Esophagus mucosa (tissue), 1 donor: Measurements from ENCODE around the gene CNTROB. TPM values are rescaled to one million over a fixed set of nuclear protein-coding genes. Genes with fewer than 3 reads are reported as not detected.

Experiments used
- ATAC-seq: fragments of 200-7000 bp; cut with Tn5 transposase; one replicate; pipeline ENCODE4 v1.9.1; 2020
- total RNA-seq: library from RNA; stranded (reverse); gene quantifications from one replicate; pipeline ENCODE4 v1.2.4, GENCODE V29; 2023
- donor health status: DM: yes; HTN: yes; CAD: no.

CNTROB gene
- total RNA-seq, 1 donor from 2014 or later, result 15.4 TPM

DNA sequence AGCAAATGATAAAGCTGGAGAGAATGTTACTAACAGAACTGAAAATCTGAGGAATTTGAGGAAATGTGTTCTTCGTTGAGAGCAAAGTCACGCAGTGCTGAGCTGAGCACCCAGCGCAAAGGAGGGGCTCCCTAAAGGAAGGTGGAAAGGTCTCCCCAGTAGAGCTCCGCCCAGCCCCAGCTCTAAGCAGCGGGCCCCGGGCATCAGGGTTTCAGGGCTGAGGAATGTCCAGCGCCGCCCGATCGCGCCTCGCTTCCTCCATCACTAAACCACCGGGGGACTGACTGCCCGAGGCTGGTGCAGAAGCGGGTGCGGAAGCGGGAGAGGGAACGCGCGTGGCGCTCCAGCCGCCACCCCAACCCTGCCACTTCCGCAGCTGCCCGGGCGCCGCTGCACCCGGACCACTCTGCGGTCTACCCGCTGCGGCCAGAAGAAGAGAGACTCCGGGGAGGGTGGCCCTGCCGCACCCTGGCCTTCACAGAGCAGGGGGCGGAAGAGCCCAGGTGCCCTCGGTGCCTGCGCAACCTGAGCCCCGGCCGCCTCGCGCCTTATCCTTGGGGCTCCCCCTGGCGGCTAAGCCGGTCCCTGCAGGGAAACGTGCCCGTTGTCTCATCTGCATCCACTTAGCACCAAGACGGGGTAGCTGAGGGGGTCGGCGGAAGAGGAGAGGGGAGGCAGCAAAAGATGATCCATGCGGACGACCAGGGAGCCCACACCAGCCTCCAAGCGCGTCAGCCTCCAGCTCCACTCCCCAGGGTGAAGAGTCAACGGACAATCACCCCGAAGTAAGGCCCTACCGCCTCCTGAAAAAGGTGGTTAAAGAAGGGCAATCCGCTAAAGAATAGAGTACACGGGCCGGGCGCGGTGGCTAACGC is 58.0 kb downstream of the CNTROB start:
- ATAC-seq, result peak; percentile 90

- no peak for ATAC-seq
Observed at GRCh38 chr17:7992516-7992915, 60.5 kb downstream of the CNTROB start.

DNA sequence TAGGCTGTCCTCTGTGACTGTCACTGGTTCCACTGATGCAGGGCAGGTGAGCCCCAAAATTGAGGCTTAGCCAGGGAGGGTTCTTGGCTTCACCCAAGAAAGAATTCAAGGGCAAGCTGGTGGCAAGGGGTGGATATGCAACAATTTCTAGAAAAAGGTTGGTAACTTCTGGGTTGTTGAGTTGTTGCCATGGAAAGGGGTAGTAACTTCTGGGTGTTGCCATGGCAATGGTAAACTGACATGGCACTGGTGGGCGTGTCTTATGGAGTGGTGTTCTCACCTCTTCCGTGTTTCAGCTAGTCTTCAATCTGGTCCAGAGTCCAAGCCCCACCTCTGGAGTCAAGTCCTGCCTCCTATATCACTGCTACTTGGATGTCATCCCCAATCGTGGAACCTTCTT is 60.9 kb downstream of the CNTROB start:
- no peak for ATAC-seq

- ATAC-seq, result no peak
Observed at GRCh38 chr17:7993972-7994589, 62.1 kb downstream of the CNTROB start.

GRCh38 chr17:7995724-7996123 is 63.7 kb downstream of the CNTROB start:
- ATAC-seq, result no peak

DNA sequence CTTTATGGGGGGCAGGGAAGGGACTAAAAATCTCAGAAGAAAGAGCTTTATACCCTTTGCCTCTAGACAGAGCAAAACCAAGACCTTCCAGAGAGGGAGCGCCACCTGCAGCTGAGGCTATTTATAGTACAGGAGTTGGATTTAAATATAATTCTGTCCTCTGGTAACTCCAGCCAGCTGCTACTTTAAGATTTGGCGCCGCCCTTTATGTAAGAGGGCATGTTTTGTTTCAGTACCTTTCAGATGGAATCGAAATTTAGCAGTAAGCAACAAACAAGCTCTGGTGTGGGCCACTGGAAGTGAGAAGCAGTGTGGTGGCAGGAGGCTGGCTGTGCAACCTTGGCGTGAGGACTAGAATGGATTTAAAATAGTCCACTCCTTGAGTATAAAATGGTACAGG is 65.2 kb downstream of the CNTROB start:
- ATAC-seq, result peak; percentile 59

Other genes with a start within 250 kb of the CNTROB start
- 74.1 TPM for gene TP53, start 244.7 kb upstream of the CNTROB start, total RNA-seq
- 8.5 TPM for gene WRAP53, start 243.7 kb upstream of the CNTROB start, total RNA-seq
- 1.6 TPM for gene EFNB3, start 227.0 kb upstream of the CNTROB start, total RNA-seq
- gene DNAH2, start 214.5 kb upstream of the CNTROB start, total RNA-seq, result 0.04 TPM
- 16.7 TPM for gene KDM6B, start 98.0 kb upstream of the CNTROB start, total RNA-seq
- gene TMEM88, start 77.1 kb upstream of the CNTROB start, total RNA-seq, result 1.7 TPM
- gene NAA38, start 74.6 kb upstream of the CNTROB start, total RNA-seq, result 93.3 TPM
- 7.6 TPM for gene CYB5D1, start 74.2 kb upstream of the CNTROB start, total RNA-seq
- gene CHD3, start 43.4 kb upstream of the CNTROB start, total RNA-seq, result 50.7 TPM
- gene RNF227, start 15.9 kb upstream of the CNTROB start, total RNA-seq, result 2.4 TPM
- 0.44 TPM for gene KCNAB3, start 2.4 kb upstream of the CNTROB start, total RNA-seq
- gene TRAPPC1, start 260 bp upstream of the CNTROB start, total RNA-seq, result 108 TPM
- 3.5 TPM for gene GUCY2D, start 70.4 kb downstream of the CNTROB start, total RNA-seq
- 121 TPM for gene ALOX15B, start 106.9 kb downstream of the CNTROB start, total RNA-seq
- gene ALOX12B, start 155.5 kb downstream of the CNTROB start, total RNA-seq, result 15.0 TPM
- gene ALOXE3, start 186.3 kb downstream of the CNTROB start, total RNA-seq, result 4.0 TPM
- 0.40 TPM for gene HES7, start 191.9 kb downstream of the CNTROB start, total RNA-seq
- 65.0 TPM for gene PER1, start 220.2 kb downstream of the CNTROB start, total RNA-seq
- 20.9 TPM for gene VAMP2, start 230.7 kb downstream of the CNTROB start, total RNA-seq
- gene TMEM107, start 244.2 kb downstream of the CNTROB start, total RNA-seq, result 17.5 TPM